T-helper 1 cell (primary cell): ENCODE data around the gene LCE2C.
"Not testable (repeated sequence)": the region's sequence is repeated elsewhere in the genome, so short reads cannot be mapped to it uniquely, and the experiment has no call there.

Experiments
- DNase-seq, 5 donors: peaks; one replicate each; pipeline ENCODE4 v3.0.0-alpha.2; 2012 to 2020
- total RNA-seq, 4 donors: gene quantifications; one replicate each; lab custom pipeline; 2026; lab: John Stamatoyannopoulos, UW

Gene LCE2C
- 0 reads per million in 4 donors for total RNA-seq

DNA sequence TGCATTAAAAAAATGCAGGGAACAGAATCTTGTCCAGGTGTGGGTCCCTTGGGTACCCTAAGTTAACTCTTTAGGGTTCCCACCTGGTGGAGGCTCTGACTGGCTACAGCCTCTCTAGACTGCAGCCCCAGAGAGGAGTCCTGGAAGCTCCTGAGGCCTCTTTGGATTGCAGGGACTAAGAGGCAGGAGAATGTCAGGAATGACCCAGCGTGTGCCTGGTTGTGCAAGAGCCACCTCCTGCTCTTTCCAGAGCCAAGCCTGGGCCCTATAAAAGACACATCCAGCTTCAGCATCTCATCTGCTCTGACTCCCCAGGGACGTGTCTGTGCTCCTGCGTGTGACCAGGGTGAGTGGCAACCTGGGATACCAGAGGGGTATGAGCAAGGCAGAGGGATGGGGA lies at the start of gene LCE2C:
Gene LCE2C, plus strand, starts transcription at position 297 of the 400 bp plus-strand sequence. CDS start 737 bp downstream, outside the sequence.
- not testable (repeated sequence) for DNase-seq

DNA sequence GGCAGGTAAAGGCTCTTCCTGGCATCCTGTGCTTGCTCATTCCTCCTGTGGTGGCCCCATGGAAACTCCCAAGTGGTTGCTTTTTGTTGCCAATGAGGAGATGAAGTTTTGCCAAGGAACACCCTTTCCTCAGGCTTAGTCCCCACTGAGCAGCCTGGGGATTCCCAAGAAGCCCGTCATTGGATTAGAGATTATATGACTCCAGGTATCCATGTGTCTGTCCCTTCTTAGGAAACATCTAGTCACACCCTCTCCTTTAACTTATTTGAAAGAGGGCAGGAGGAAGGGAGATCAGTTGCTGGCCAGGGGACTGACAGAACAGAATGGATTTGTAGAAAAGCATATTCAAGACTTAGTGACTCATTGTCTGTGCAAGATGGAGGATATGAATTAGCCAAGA lies 48.3 kb upstream of the LCE2C start:
- DNase-seq: no peak

GRCh38 chr1:152630596-152630995 lies 44.5 kb upstream of the LCE2C start:
- no peak for DNase-seq

- no peak for DNase-seq
Measured at GRCh38 chr1:152640351-152640750, 34.7 kb upstream of the LCE2C start.

DNA sequence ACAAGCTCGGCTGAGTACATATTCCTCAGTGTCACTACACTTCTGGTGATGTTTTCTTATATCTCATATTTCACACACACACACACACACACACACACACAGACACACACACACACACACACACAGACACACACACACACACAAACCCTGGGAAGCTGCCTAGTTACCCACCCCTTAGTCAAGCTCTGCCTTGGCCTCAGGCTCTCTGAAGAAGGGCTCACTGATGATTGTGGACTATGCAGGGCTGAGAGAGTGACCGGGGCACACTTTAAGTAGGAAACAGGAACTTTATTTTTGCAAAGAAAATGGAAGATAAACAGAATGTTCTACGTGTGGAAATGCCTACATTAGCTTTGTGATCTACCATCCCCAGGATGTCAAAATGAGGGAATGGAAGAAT lies 31.1 kb upstream of the LCE2C start:
- no peak for DNase-seq

- no peak for DNase-seq
Measured at GRCh38 chr1:152645146-152645545, 29.9 kb upstream of the LCE2C start.

GRCh38 chr1:152646656-152647055 lies 28.4 kb upstream of the LCE2C start:
- DNase-seq: no peak

- peak in 2 of 5 donors; percentile 25 to 52 for DNase-seq
Measured at GRCh38 chr1:152654110-152654509, 21.0 kb upstream of the LCE2C start.

- DNase-seq: no peak
Measured at GRCh38 chr1:152656459-152656858, 18.6 kb upstream of the LCE2C start.

- no peak for DNase-seq
Measured at GRCh38 chr1:152657677-152658076, 17.4 kb upstream of the LCE2C start.

GRCh38 chr1:152658649-152659048 lies 16.4 kb upstream of the LCE2C start:
- no peak for DNase-seq

GRCh38 chr1:152663098-152663497 lies 12.0 kb upstream of the LCE2C start, which contains the start of gene LCE2D:
TSS of gene LCE2D (plus strand) at chr1:152663380. CDS start at chr1:152664106, 726 bp downstream.
- no peak for DNase-seq

DNA sequence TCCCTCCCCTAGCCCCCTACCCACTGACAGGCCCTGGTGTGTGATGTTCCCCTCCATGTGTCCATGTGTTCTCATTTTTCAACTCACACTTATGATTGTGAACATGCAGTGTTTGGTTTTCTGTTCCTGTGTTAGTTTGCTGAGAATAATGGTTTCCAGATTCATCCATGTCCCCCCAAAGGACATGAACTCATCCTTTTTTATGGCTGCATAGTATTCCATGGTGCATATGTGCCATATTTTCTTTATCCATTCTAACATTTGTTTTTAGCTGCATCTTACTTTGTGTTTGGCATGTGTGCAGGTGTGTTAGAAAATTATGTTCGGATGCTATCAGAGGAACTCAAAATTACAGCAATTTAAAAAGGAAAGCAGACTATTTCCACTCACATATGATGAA lies 8.9 kb upstream of the LCE2C start:
- not testable (repeated sequence) for DNase-seq

- DNase-seq: no peak
Measured at GRCh38 chr1:152667648-152668047, 7.4 kb upstream of the LCE2C start.

DNA sequence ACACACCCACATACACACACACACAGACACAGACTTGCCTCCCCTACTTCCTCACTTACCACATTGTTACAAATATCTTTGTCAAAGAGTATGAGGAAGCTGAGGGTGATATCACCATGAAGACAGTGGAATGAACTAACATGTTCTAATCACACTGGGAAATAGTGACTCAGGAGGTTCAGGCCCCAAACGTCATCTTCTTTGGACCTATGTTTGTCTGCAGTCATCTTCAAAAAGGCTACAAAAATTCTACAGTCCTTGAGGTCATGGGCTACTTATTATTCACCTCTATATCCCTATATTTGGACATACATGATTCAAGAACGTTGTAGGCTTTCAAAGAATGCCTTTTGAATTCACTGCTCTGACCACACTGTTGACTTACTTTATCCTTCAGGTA lies 2.1 kb upstream of the LCE2C start:
- no peak for DNase-seq

- DNase-seq: no peak
Measured at GRCh38 chr1:152679459-152679858, 4.4 kb downstream of the LCE2C start.

GRCh38 chr1:152681616-152682015 lies 6.5 kb downstream of the LCE2C start:
- DNase-seq: no peak

DNA sequence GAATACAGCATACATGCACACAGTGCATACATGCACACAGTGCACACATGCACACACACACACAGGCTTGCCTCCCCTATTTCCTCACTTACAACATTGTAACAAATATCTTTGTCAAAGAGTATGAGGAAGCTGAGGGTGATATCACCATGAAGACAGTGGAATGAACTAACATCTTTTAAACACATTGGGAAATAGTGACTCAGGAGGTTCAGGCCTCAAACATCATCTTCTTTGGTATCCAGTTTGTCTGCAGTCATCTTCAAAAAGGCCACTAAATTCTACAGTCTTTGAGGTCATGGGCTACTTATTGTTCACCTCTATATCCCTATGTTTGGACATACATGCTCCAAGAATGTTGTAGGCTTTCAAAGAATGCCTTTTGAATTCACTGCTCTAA lies 8.8 kb downstream of the LCE2C start:
- no peak for DNase-seq

DNA sequence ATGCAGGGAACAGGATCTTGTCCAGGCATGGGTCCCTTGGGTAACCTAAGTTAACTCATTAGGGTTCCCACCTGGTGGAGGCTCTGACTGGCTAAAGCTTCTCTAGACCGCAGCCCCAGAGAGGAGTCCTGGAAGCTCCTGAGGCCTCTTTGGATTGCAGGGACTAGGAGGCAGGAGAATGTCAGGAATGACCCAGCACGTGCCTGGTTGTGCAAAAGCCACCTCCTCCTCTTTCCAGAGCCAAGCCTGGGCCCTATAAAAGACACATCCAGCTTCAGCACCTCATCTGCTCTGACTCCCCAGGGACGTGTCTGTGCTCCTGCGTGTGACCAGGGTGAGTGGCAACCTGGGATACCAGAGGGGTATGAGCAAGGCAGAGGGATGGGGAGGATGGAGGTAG lies 10.7 kb downstream of the LCE2C start, which contains the start of gene LCE2B:
Gene LCE2B, plus strand, starts transcription at position 301 of the 400 bp plus-strand sequence. CDS start 721 bp downstream, outside the sequence.
- not testable (repeated sequence) for DNase-seq

DNA sequence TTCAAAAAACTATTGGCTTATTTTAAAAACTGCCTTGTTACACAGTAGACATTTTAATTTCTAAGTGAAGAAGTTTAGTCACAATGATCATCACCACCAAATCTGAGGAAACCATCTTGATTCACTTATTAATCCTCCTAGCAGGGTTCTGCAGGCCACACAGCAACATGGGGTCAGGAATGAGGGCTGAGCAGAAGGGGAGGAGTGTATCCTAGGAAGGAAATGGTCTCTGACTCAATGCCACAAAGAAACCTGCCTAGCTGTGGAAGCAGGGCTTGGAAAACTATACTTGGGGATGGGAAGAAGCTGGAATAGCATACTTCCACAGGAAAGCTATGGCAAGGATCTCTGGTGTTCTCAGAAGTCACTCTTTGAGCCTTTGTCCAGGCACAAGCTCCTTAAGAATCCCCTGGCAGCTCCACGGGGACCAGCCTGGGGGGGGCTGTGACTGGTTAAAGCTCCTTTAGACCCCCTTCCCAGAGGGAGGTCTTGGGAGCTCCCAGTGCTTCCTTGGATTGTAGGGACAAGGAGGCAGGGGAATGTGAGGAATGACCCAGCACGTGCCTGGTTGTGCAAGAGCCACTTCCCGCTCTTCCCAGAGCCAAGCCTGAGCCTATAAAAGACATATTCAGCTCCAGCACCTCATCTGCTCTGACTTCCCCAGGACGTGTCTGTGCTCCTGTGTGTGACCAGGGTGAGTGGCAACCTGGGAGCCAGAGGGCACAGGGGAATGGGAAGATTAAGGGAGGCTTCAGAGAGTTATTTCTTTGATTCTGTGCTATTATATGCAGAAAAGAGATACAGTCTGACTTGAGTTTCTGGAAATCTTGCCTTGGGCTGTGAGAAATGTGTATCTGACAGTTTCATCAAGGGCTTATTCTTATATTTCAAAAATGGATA lies 22.9 kb downstream of the LCE2C start, which contains the start of gene LCE2A:
Gene LCE2A, plus strand, starts transcription at position 645 of the 900 bp plus-strand sequence. CDS start 557 bp downstream, outside the sequence.
- no peak for DNase-seq

- DNase-seq: no peak
Measured at GRCh38 chr1:152699746-152700145, 24.7 kb downstream of the LCE2C start.

GRCh38 chr1:152707860-152708259 lies 32.8 kb downstream of the LCE2C start, which contains the start of gene LCE4A:
TSS of gene LCE4A (plus strand) at chr1:152708160. CDS start at chr1:152709076, 916 bp downstream.
- DNase-seq: no peak

GRCh38 chr1:152718238-152718637 lies 43.2 kb downstream of the LCE2C start:
- DNase-seq: no peak

DNA sequence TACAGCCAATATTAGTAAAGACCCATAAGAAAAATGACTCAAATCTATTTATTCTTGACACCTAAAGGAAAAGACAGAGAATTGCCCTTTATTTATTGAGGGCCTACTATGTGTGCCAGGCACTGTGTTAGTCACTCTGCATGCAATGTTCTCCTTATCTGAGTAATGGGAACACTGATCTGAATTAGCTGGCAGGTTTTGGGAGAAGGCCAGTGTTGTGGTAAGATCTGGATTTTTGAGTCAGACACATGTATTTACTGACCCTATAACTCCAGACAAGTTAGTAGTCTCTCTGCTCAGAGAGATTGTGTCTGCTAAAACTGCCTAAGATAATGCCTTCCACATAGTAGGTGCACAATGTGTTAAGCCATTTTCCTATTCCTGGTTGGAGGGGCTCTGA lies 50.2 kb downstream of the LCE2C start:
- no peak for DNase-seq
